ENCODE results near the gene CPN2.

Gene CPN2

DNA sequence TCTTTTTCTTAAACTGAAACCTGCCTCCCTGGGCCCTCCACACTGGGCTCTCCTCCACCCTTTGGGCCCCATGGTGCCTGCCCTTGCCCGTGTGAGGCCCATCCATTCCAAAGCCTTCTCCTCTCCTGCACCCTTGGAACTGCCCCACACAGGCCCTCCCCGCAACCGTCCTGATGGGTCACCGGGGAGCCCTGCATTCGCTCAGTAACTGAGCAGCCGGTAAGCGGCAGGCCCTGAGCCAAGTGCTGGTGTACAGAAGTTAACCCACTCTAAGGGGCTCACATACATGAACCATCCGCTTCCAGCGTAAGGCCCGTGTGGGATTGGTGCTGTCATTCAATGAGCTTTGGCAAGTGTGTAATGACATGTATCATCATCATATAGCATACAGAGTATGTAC lies 23.8 kb upstream of the CPN2 start:
- no peak for DNase-seq (ENCODE audit: low read depth)
- no peak overlapping the region for H3K4me3 ChIP-seq (ENCODE audit: low read length)
- TF ChIP-seq, protein P1, sequence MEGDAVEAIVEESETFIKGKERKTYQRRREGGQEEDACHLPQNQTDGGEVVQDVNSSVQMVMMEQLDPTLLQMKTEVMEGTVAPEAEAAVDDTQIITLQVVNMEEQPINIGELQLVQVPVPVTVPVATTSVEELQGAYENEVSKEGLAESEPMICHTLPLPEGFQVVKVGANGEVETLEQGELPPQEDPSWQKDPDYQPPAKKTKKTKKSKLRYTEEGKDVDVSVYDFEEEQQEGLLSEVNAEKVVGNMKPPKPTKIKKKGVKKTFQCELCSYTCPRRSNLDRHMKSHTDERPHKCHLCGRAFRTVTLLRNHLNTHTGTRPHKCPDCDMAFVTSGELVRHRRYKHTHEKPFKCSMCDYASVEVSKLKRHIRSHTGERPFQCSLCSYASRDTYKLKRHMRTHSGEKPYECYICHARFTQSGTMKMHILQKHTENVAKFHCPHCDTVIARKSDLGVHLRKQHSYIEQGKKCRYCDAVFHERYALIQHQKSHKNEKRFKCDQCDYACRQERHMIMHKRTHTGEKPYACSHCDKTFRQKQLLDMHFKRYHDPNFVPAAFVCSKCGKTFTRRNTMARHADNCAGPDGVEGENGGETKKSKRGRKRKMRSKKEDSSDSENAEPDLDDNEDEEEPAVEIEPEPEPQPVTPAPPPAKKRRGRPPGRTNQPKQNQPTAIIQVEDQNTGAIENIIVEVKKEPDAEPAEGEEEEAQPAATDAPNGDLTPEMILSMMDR (conservative IDR thresholded peaks at IDR 0.05; ENCODE audit: low read depth, low read length) = no peak

DNA sequence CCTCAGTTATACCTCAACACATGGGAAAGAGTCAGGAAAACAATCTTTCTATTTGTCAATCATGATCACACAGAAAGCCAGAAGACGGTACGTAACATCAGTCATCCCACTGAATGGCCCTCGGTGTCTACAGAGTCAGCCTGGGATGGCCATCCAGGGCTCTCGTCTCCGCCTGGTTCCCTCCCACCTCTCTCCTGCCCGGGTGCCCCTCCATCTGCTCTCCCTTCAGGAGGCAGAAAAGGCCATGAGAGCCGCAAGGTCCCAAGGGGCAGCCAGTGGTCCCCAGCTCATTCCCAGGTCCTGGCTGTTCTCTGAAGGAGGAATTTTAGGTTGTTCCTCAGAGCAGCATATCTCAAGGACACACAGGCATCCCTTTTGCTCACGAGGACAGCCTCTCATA lies 22.8 kb upstream of the CPN2 start:
- TF ChIP-seq, protein P1 (conservative IDR thresholded peaks at IDR 0.05; ENCODE audit: low read depth, low read length) = no peak
- no peak for DNase-seq (ENCODE audit: low read depth)
- H3K4me3 ChIP-seq (ENCODE audit: low read length) = no peak overlapping the region

DNA sequence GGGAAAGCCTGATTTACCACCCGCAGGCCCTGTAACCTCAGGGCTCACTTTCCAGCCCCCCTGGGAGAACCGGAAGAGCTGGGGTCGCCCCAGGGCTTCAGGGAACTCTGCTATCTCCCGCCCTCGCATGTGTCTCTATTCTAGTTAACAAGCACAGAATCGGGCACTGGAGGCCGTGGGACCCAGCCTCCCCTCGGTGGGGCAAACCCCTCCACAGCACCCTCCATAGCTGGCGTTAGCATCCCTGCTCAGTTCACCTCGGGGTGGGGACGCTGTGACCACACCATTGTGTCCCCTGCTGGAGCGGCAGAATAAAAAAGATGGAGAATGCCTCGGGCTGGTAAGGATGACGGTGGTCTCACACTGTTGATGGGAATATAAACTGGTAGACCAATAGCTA lies 21.9 kb upstream of the CPN2 start:
- no peak overlapping the region for H3K4me3 ChIP-seq (ENCODE audit: low read length)

DNA sequence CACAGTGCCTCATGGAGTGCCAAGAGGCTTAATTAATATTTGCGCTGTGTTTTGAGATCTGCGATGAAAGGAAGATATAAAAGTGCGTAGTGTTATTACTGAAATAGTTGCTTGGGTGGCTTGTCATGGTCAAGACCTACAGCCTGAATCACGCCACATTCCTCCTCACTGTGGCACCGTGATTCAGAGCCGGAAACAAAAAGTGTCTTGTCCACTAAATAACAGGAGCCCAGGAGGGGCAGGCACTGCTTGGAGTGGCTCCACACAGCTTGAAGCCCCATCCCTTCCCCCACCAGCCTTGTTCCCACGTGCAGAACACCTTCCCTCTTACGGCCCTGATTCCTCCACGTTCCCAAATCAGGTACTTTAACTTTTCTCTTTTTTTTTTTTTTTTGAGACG lies 19.6 kb upstream of the CPN2 start:
- H3K4me3 ChIP-seq (ENCODE audit: low read length) = no peak overlapping the region
- no peak for DNase-seq (ENCODE audit: low read depth)
- TF ChIP-seq, protein P1 (conservative IDR thresholded peaks at IDR 0.05; ENCODE audit: low read depth, low read length) = no peak

More for the DNA sequence above, 21.9 kb upstream of the CPN2 start:
- no peak for DNase-seq (ENCODE audit: low read depth)
- TF ChIP-seq, protein P1 (conservative IDR thresholded peaks at IDR 0.05; ENCODE audit: low read depth, low read length) = no peak

DNA sequence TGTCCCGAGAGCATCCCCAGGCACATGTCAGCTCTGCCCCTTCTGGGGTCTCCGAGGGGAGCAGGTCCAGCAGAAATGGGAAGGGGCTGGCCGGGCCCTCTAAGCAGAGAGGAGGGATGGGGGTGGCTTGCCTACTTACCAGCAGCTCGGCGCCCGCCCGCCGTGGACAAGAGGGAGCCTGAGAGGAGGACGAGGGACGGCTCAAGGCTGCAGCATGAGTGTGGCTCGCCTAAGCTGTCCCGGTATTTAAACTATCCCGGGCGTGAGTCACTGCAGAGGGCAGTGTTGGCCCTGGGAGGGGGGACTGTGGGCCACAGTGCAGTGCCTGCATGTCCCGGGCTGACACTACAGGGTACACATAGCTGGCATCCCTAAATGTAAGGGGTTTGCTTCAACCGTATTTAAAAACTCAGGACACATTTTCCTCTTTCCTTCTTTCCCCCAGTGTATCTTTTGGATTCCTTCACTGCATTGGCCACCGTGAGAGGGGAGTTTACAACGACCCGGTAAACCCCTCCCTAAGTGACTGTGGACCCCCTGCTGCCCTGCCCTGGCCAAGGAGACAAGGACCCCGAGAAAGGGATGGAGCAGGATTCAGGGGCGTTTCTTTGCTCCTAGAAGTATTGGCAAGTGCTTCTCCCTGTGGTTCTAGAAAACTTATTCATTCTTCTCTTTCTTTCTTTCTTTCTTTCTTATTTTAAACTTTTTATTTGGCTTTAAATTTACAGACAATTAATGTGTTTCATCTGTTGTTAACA lies 18.6 kb upstream of the CPN2 start, which contains the start of gene LRRC15:
Gene LRRC15, minus strand, starts transcription at position 222 of the 758 bp plus-strand sequence. CDS start 8,700 bp downstream, outside the sequence.
- peak; percentile 82 for DNase-seq (ENCODE audit: low read depth)
- no peak within 1 kb of the TSS for H3K4me3 ChIP-seq (ENCODE audit: low read length)
- TF ChIP-seq, protein P1 (conservative IDR thresholded peaks at IDR 0.05; ENCODE audit: low read depth, low read length) = peak; percentile 19

DNA sequence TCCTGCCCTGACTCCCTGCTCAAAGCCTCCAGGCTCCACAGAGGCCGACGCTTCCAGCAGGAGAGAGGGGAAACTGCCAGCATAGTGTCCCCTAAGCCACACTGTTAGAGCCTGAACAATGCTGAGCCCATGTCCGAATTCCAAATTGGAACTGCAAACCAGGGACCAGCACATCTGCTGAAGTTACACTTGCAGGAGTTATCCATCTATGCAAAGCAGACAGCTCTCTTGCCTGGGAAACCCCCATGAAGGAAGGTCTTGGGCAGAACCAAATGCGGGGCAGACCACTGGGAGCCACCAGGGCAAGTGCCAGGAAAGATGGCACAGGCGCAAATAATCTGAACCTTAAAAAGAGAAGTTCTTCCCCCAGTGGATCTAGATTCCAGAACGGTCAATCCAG lies 17.8 kb upstream of the CPN2 start:
- TF ChIP-seq, protein P1 (conservative IDR thresholded peaks at IDR 0.05; ENCODE audit: low read depth, low read length) = no peak
- no peak overlapping the region for H3K4me3 ChIP-seq (ENCODE audit: low read length)
- DNase-seq (ENCODE audit: low read depth) = no peak

Measured in retinal pigment epithelial cell (primary cell).